DMS153 treated with DMSO at 0.1 percent for 48 hours (cell line): ENCODE results near the gene NOTCH4.
"Not testable (repeated sequence)": the region's sequence is repeated elsewhere in the genome, so short reads cannot be mapped to it uniquely, and the experiment has no call there.

Experiments used
- DNase-seq: peaks from one replicate; lab custom pipeline; 2025; ENCODE audit not compliant: unreplicated experiment; lab: John Stamatoyannopoulos, UW

Gene NOTCH4

GRCh38 chr6:32194825-32195651, 28.8 kb downstream of the NOTCH4 start:
- peak; percentile 22 for DNase-seq

- DNase-seq: no peak
These were observed 29.5 kb downstream of the NOTCH4 start for GRCh38 chr6:32194388-32194787.

- DNase-seq: not testable (repeated sequence)
These were observed 30.8 kb downstream of the NOTCH4 start for GRCh38 chr6:32193096-32193495.

GRCh38 chr6:32192608-32193039, 31.2 kb downstream of the NOTCH4 start, which contains the start of gene GPSM3:
Gene GPSM3 (minus strand): TSS chr6:32192643. CDS start chr6:32192513, 130 bp downstream.
- peak; percentile 27 for DNase-seq

- no peak for DNase-seq
These were observed 31.9 kb downstream of the NOTCH4 start for GRCh38 chr6:32191696-32192607.

- DNase-seq: no peak
These were observed 32.8 kb downstream of the NOTCH4 start for GRCh38 chr6:32190911-32191677.

- DNase-seq: peak; percentile 42
These were observed 33.6 kb downstream of the NOTCH4 start, which contains the start of gene PBX2 for GRCh38 chr6:32190054-32190851. Gene PBX2 (minus strand): TSS chr6:32190202. CDS start chr6:32189915, 287 bp downstream.

- DNase-seq: no peak
These were observed 34.2 kb downstream of the NOTCH4 start for GRCh38 chr6:32189742-32190053.

- DNase-seq: no peak
These were observed 34.7 kb downstream of the NOTCH4 start for GRCh38 chr6:32189069-32189741.

- DNase-seq: no peak
These were observed 35.3 kb downstream of the NOTCH4 start for GRCh38 chr6:32188381-32189068.

GRCh38 chr6:32187725-32188380, 36.0 kb downstream of the NOTCH4 start:
- DNase-seq: not testable (repeated sequence)

GRCh38 chr6:32187009-32187709, 36.7 kb downstream of the NOTCH4 start:
- no peak for DNase-seq

- not testable (repeated sequence) for DNase-seq
These were observed 37.6 kb downstream of the NOTCH4 start for GRCh38 chr6:32186151-32186840.

- DNase-seq: not testable (repeated sequence)
These were observed 38.2 kb downstream of the NOTCH4 start for GRCh38 chr6:32185681-32186131.

- DNase-seq: no peak
These were observed 39.7 kb downstream of the NOTCH4 start, which contains the start of gene AGER for GRCh38 chr6:32184084-32184640. Gene AGER (minus strand): TSS chr6:32184253. CDS start chr6:32184222, 31 bp downstream.

- DNase-seq: no peak
These were observed 40.3 kb downstream of the NOTCH4 start for GRCh38 chr6:32183483-32184083.
